GM12873 (cell line): ENCODE measurements around the gene NAT16.
A peak's percentile ranks its signal among the peaks of the same experiment; 100 is the strongest.

ENCODE experiments used
- TF ChIP-seq, protein P1 (sequence below): IDR thresholded peaks from 2 replicates; pipeline ENCODE4 v1.5.1; 2012; ENCODE audit warnings: low read depth, mild to moderate bottlenecking, moderate library complexity, low read length, control low read depth; ENCODE audit not compliant: insufficient read depth; ENCODE audit errors: missing control alignments

The NAT16 gene

DNA sequence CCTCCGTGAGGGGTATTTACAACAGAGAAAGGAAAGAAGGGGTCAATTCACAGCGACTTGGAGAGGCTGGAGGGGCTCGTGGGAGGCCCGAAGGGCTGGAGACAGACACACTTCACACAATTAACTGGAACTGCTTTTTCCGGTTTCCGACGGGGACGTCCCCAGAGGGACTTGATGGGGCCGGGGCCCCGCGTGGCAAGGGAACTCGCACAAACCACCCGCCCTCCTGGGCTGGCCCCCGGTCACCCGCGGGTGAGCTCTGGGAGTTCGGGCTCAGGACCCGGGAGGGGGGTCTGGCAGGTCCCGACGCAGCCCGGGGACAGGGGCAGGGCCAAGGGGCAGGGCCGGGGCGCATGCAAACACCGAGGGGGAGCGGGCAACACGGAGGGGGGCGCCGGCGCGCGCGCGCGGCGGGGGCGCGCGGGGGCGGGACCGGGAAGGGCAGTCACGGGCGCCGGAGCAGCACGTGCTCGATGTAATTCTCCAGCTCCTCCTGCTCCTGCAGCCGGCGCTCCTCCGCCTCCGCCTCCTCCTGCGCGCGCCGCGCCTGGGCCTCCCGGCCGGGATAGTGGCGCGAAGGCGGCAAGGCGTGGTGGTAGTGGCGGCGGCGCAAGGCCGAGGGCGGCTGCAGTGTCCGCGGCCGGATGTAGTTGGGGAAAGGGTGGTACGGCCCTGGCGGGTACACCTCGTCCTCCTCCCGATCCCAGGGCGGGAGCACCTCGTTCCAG lies 17.4 kb downstream of the NAT16 start:
- TF ChIP-seq, protein P1, sequence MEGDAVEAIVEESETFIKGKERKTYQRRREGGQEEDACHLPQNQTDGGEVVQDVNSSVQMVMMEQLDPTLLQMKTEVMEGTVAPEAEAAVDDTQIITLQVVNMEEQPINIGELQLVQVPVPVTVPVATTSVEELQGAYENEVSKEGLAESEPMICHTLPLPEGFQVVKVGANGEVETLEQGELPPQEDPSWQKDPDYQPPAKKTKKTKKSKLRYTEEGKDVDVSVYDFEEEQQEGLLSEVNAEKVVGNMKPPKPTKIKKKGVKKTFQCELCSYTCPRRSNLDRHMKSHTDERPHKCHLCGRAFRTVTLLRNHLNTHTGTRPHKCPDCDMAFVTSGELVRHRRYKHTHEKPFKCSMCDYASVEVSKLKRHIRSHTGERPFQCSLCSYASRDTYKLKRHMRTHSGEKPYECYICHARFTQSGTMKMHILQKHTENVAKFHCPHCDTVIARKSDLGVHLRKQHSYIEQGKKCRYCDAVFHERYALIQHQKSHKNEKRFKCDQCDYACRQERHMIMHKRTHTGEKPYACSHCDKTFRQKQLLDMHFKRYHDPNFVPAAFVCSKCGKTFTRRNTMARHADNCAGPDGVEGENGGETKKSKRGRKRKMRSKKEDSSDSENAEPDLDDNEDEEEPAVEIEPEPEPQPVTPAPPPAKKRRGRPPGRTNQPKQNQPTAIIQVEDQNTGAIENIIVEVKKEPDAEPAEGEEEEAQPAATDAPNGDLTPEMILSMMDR = no peak

DNA sequence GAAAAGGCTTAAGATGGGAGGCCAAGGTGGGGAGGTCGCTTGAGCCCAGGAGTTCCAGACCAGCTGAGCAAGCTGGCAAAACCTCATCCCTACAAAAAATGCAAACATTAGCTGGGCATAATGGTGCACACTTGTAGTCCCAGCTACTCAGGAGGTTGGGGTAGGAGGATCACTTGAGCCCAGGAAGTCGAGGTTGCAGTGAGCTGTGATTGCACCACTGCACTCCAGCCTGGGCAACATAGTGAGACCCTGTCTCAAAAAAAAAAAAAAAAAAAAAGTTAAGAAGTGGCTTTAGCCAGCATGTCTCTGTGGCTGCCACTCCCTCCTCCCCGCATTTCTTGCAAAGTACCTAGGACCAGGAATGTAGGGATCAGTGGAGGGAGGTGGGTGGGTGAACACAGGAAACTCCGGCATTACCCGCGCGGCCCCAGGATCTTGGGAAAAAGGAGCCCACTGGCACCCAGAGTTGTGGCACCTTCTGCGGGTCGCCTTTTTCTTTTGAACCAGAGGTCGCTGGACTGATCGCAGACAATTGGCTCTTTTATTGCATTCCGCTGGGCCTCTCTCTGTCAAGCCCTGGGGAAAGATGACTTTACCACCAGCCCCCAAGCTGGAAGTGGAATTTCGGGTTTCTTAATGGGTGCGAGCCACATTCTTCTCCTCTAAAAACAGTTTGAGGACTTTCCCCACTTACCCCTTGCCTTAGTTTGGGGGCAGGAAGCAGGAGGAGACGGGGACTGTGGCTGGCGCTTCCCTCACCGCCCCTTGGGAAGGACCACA lies 18.2 kb downstream of the NAT16 start:
- TF ChIP-seq, protein P1 = no peak

GRCh38 chr7:101160910-101161309 lies 19.2 kb downstream of the NAT16 start:
- TF ChIP-seq, protein P1 = no peak

GRCh38 chr7:101159696-101160674 lies 20.1 kb downstream of the NAT16 start:
- TF ChIP-seq, protein P1 = no peak

DNA sequence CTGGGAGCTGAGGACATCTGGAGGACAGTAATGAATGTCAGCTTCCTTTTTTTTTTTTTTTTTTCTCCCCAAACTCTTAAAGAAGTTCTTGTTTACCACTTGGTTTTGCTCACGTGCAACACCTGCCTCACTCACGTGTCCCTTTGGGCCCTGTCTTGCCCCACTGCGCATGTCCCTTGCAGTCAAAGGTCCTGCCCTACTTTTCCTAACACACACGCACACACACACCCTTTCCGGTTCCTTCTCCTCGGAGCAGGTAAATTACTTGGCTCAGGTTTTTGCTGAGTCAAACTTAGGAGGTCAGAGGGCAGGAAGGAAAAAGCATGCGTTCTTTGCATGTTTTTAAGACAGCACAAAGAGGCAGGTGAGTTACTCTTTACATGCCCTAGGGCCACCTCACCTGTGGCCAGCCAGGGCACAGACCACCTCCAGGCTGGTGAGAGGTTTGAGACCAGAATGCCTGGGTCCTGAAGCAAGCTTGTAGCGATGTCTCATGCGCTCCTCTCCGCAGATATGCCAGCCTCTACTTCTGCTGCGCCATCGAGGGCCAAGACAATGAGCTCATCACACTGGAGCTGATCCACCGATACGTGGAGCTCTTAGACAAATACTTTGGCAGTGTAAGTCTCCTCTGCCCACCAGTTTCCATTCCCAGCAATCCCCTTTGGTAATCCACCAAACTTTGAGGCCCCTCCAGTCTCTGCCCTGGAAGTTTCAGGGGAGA lies 23.1 kb downstream of the NAT16 start:
- TF ChIP-seq, protein P1 = no peak

- TF ChIP-seq, protein P1 = peak; percentile 32
These were observed 23.8 kb downstream of the NAT16 start for GRCh38 chr7:101156277-101156676.
